GF-D8 (cell line): ENCODE measurements around the gene PDE4A.
"Not testable (repeated sequence)": the region's sequence is repeated elsewhere in the genome, so short reads cannot be mapped to it uniquely, and the experiment has no call there.

Experiments used
- DNase-seq: peaks from one replicate; lab custom pipeline; 2025; lab: John Stamatoyannopoulos, UW

The PDE4A gene

GRCh38 chr19:10403137-10404021 is 17.0 kb upstream of the PDE4A start, which contains the start of gene CDC37:
Gene CDC37 (minus strand): TSS chr19:10403542. CDS start chr19:10403479, 63 bp downstream.
- peak; percentile 83 for DNase-seq

- DNase-seq, result no peak
Measured at GRCh38 chr19:10404888-10405820, 15.2 kb upstream of the PDE4A start.

GRCh38 chr19:10406191-10406590 is 14.1 kb upstream of the PDE4A start:
- DNase-seq, result no peak

- DNase-seq, result no peak
Measured at GRCh38 chr19:10407096-10407495, 13.2 kb upstream of the PDE4A start.

GRCh38 chr19:10408511-10409283 is 11.6 kb upstream of the PDE4A start:
- DNase-seq, result no peak

- not testable (repeated sequence) for DNase-seq
Measured at GRCh38 chr19:10411224-10411623, 9.1 kb upstream of the PDE4A start.

- no peak for DNase-seq
Measured at GRCh38 chr19:10412257-10412977, 7.9 kb upstream of the PDE4A start.

- DNase-seq, result no peak
Measured at GRCh38 chr19:10416083-10416379, 4.3 kb upstream of the PDE4A start.

GRCh38 chr19:10416380-10417257 is 3.7 kb upstream of the PDE4A start:
- DNase-seq, result peak; percentile 63

- DNase-seq, result no peak
Measured at GRCh38 chr19:10417541-10418234, 2.6 kb upstream of the PDE4A start.

GRCh38 chr19:10418235-10418484 is 2.2 kb upstream of the PDE4A start:
- no peak for DNase-seq

- no peak for DNase-seq
Measured at GRCh38 chr19:10418485-10419199, 1.7 kb upstream of the PDE4A start.

GRCh38 chr19:10419200-10419645 is 1.1 kb upstream of the PDE4A start:
- DNase-seq, result no peak

GRCh38 chr19:10419646-10420443 is 493 bp upstream of the PDE4A start:
- peak; percentile 63 for DNase-seq

- no peak for DNase-seq
Measured at GRCh38 chr19:10421240-10422045, 1.1 kb downstream of the PDE4A start.

- no peak for DNase-seq
Measured at GRCh38 chr19:10422046-10422461, 1.7 kb downstream of the PDE4A start.

- no peak for DNase-seq
Measured at GRCh38 chr19:10422846-10423245, 2.5 kb downstream of the PDE4A start.
